Muscle layer of duodenum (tissue), 2 donors: ENCODE results near the gene PHLDA2.

ENCODE experiments used
- H3K27ac ChIP-seq: one replicate; pipeline ENCODE4 v1.7.0; 2013; ENCODE audit warnings: mild to moderate bottlenecking, low read length
- H3K27me3 ChIP-seq: one replicate; pipeline ENCODE4 v1.7.0; 2013; ENCODE audit warnings: low read depth, mild to moderate bottlenecking, control low read depth, low read length
- H3K36me3 ChIP-seq, 2 donors: one replicate each; pipeline ENCODE4 v1.7.0; 2013; ENCODE audit warnings: low read length in 2 of 2, control low read depth in 1 of 2, mild to moderate bottlenecking in 1 of 2; ENCODE audit not compliant: insufficient read depth in 2 of 2, control insufficient read depth in 1 of 2
- H3K4me1 ChIP-seq, 2 donors: one replicate each; pipeline ENCODE4 v1.7.0; 2013; ENCODE audit warnings: low read length in 2 of 2, mild to moderate bottlenecking in 2 of 2, control low read depth in 1 of 2, moderate library complexity in 1 of 2; ENCODE audit not compliant: insufficient read depth in 2 of 2, control insufficient read depth in 1 of 2
- H3K4me3 ChIP-seq, 2 donors: one replicate each; pipeline ENCODE4 v1.7.0; 2013; ENCODE audit warnings: low read length in 2 of 2, low read depth in 1 of 2, mild to moderate bottlenecking in 1 of 2
- H3K9me3 ChIP-seq, 2 donors: one replicate each; pipeline ENCODE4 v1.7.0; 2013; ENCODE audit warnings: low read length in 2 of 2, control low read depth in 1 of 2, mild to moderate bottlenecking in 1 of 2; ENCODE audit not compliant: control insufficient read depth in 1 of 2
- donor health status: healthy.

The PHLDA2 gene

GRCh38 chr11:2927121-2927800 is 2.0 kb downstream of the PHLDA2 start:
- Histone ChIP-seq H3K9me3 (no peaks in the 10 kb centered on the region), H3K4me3 (peak overlapping the region in 1 of 2 donors; percentile 53), H3K27me3 (no peaks in the 10 kb centered on the region), H3K36me3 (no peaks in the 10 kb centered on the region), H3K27ac (no peak overlapping the region), H3K4me1 (peaks cover 0 to 25% of the 10 kb centered on the region in 2 donors)

- Histone ChIP-seq H3K27me3 (no peaks in the 10 kb centered on the region), H3K9me3 (no peaks in the 10 kb centered on the region), H3K27ac (no peak overlapping the region), H3K4me3 (no peak overlapping the region), H3K36me3 (no peaks in the 10 kb centered on the region), H3K4me1 (peaks cover 0 to 25% of the 10 kb centered on the region in 2 donors)
These were observed 2.6 kb downstream of the PHLDA2 start for GRCh38 chr11:2926611-2927051.

DNA sequence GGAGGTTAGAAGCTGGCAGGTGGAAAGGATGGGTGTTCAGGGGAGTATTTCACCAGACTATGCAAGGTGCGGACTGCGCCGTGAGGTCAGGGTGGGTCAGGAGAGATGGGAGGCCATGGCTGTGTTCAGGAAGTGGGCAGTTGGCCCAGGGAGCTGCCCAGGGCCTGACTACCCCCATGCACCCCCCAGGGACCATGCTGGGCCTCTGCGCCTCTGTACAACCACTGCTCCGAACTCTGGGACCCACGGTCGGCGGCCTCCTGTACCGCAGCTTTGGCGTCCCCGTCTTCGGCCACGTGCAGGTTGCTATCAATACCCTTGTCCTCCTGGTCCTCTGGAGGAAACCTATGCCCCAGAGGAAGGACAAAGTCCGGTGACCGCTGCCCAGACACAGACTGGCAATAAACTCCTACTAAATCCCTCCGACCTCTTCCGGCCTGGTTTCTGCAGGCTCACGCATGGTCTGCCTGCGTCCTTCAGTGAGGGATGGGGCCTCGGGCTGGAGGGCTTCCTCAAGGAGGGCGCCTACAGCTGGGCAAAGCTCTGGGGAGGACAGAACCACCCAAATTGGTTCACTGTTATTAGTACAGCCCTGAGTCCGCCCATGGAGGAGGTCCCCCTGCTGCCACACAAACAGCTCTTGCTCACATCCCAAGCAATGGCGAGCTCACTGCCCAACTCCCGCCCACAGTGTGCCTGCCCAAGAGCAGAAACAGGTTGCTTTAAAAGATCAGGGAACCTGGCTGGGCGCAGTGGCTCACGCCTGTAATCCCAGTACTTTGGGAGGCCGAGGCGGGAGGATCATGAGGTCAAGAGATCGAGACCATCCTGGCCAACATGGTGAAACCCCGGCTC is 4.2 kb downstream of the PHLDA2 start:
- Histone ChIP-seq H3K36me3 (no peaks in the 10 kb centered on the region), H3K4me3 (no peak overlapping the region), H3K4me1 (peaks cover 0 to 19% of the 10 kb centered on the region in 2 donors), H3K9me3 (no peaks in the 10 kb centered on the region), H3K27ac (no peak overlapping the region), H3K27me3 (no peaks in the 10 kb centered on the region)

GRCh38 chr11:2924381-2924780 is 4.8 kb downstream of the PHLDA2 start:
- Histone ChIP-seq H3K4me3 (no peak overlapping the region), H3K36me3 (no peaks in the 10 kb centered on the region), H3K9me3 (no peaks in the 10 kb centered on the region), H3K4me1 (peaks cover 0 to 13% of the 10 kb centered on the region in 2 donors), H3K27me3 (no peaks in the 10 kb centered on the region), H3K27ac (no peak overlapping the region)

DNA sequence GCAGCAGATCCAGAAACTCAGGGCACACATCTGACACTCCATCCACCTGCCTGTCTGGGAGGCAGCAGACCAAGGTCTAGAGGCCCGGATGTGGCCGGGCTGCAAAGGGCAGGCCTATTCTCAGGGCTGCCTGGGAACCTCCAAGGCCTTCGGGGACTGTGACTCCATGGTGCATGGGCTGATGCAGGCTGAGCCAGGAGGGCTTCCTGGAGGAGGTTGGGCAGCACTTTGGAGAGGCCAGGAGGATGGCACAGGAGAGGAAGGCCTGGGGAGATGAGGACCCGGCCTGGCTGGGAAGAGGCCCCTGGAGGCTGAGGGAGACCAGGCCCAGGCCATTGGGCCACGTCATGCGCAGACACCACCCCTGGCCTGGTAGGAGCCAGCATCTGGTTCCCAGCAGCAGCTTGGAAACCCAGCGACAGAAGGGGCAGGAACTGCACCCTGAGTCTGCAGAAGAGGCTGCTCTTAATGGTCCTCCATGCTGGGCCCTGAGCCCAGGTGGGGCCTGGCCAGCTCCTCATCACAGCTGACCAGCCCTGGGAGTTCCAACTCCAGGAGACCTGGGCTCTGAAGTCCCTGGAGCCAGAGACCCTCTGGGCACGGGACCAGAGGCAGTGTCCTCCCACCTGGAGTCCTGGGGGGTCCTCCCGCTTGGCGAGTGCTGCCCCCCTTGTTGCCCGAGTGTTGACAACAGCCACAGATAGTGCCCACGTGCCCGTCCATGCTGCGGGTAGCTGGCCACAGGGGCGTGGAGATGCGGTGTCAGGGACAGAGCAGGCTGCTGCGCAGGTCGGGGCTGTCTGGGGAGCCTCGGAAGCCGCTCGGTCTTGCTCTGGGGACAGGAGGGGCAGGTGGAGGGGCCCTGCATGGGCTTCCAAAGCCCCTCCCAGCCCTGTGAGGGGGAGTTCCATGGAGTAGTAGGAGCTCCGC is 5.5 kb downstream of the PHLDA2 start:
- peaks cover 0 to 8% of the 10 kb centered on the region in 2 donors for H3K4me1 ChIP-seq
- H3K4me3 ChIP-seq: no peak overlapping the region
- H3K9me3 ChIP-seq: no peaks in the 10 kb centered on the region
- no peaks in the 10 kb centered on the region for H3K36me3 ChIP-seq
- no peak overlapping the region for H3K27ac ChIP-seq
- no peaks in the 10 kb centered on the region for H3K27me3 ChIP-seq

DNA sequence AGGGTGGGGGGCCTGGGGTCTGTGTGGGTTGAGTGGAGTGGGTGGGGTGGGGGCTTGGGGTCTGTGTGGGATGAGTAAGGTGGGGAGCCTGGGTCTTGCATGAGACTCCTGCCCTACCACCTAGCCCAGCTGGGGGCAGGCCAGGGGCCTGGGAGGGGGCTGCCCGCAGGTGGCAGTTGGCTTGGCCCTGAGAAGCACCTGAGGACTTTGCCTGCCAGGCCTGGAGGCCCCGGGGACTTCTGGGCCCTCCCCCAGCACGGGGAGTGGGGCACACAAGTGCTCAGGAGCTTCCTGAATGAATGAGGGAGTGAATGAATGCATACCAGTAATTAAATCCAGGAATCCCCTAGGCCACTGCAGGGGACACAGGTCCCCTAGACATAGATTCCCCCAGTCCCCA is 6.6 kb downstream of the PHLDA2 start:
- H3K27ac ChIP-seq: no peak overlapping the region
- H3K4me1 ChIP-seq: no peaks in the 10 kb centered on the region
- no peaks in the 10 kb centered on the region for H3K27me3 ChIP-seq
- no peaks in the 10 kb centered on the region for H3K9me3 ChIP-seq
- H3K4me3 ChIP-seq: no peak overlapping the region
- H3K36me3 ChIP-seq: no peaks in the 10 kb centered on the region

DNA sequence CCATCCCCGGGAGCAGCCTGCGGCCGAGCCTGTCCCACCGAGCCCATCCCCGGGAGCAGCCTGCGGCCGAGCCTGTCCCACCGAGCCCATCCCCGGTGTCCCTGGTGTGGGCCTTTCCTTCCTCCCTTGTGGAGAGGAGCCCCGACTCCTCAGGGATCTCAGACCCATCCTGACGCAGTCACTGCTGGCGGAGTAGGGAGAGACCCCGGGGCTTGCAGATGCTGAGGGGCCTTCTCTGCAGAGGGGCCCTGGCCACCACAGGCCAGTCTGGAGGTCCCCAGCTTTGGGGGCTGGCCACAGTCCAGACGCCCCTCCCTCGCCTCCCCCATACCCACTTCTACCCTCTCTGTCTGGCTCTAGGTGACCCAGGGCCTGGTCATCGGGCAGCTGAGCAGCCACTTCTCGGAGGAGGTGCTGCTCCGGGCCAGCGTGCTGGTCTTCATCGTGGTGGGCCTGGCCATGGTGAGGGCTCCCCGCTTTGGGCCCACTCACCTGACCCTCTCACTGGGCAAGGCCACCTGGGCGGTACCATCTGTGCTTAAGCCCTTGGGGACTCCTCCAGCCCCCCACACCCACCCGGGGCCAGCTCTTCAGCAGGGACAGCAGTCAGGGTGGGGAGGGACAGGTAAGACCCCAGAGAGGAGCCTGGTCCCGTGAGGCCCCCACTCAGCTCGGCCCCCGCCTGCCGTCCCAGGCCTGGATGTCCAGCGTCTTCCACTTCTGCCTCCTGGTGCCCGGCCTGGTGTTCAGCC is 7.3 kb downstream of the PHLDA2 start:
- Histone ChIP-seq H3K9me3 (no peaks in the 10 kb centered on the region), H3K27me3 (no peaks in the 10 kb centered on the region), H3K4me1 (no peaks in the 10 kb centered on the region), H3K36me3 (no peaks in the 10 kb centered on the region), H3K4me3 (no peak overlapping the region), H3K27ac (no peak overlapping the region)

- H3K36me3 ChIP-seq: no peaks in the 10 kb centered on the region
- H3K9me3 ChIP-seq: no peaks in the 10 kb centered on the region
- no peaks in the 10 kb centered on the region for H3K4me1 ChIP-seq
- no peak overlapping the region for H3K4me3 ChIP-seq
- H3K27ac ChIP-seq: no peak overlapping the region
- no peaks in the 10 kb centered on the region for H3K27me3 ChIP-seq
These were observed 8.0 kb downstream of the PHLDA2 start for GRCh38 chr11:2921261-2921660.

GRCh38 chr11:2920343-2920742 is 8.9 kb downstream of the PHLDA2 start:
- Histone ChIP-seq H3K4me3 (no peak overlapping the region), H3K4me1 (no peaks in the 10 kb centered on the region), H3K27ac (no peak overlapping the region)

GRCh38 chr11:2919837-2920236 is 9.4 kb downstream of the PHLDA2 start:
- H3K36me3 ChIP-seq: no peaks in the 10 kb centered on the region
- no peak overlapping the region for H3K27ac ChIP-seq
- no peaks in the 10 kb centered on the region for H3K27me3 ChIP-seq
- no peak overlapping the region for H3K4me3 ChIP-seq
- H3K4me1 ChIP-seq: no peaks in the 10 kb centered on the region
- H3K9me3 ChIP-seq: no peaks in the 10 kb centered on the region

More at GRCh38 chr11:2920343-2920742, 8.9 kb downstream of the PHLDA2 start:
- no peaks in the 10 kb centered on the region for H3K27me3 ChIP-seq
- no peaks in the 10 kb centered on the region for H3K9me3 ChIP-seq
- H3K36me3 ChIP-seq: no peaks in the 10 kb centered on the region
